IMR-90 (cell line): ENCODE results near the gene RFTN2. TPM values are rescaled to one million over a fixed set of nuclear protein-coding genes. Genes with fewer than 3 reads are reported as not detected.

ENCODE experiments used
- ATAC-seq: fragments of 200-7000 bp; cut with Tn5 transposase; 2 replicates; pipeline ENCODE4 v1.9.1; 2020; ENCODE audit warnings: low read depth, mild to moderate bottlenecking, moderate library complexity
- BruUV-seq: library from RNA; stranded (reverse); fragments of 400-500 nt; replicated peaks from 2 replicates; lab custom pipeline; 2021; lab: Mats Ljungman, UMichigan
- CTCF ChIA-PET: fragments of 300-600 bp; formaldehyde crosslinking; extraction: SDS; loops from one replicate; lab custom pipeline; 2021; ENCODE audit warnings: antibody characterized with exemption; lab: Yijun Ruan, JAX
- POLR2A ChIA-PET: fragments of 300-600 bp; sonication (Branson Sonifier 250); formaldehyde crosslinking; loops from one replicate; lab custom pipeline; 2022; ENCODE audit warnings: antibody characterized with exemption; ENCODE audit not compliant: unreplicated experiment; lab: Charles Lee
- DNase-seq: peaks from one replicate; pipeline ENCODE4 v3.0.0; 2013
- H2AFZ ChIP-seq: replicated peaks from 2 replicates; pipeline ENCODE3; 2013; ENCODE audit warnings: low read length, mild to moderate bottlenecking; ENCODE audit not compliant: poor library complexity
- H2AK5ac ChIP-seq: 2 replicates; pipeline ENCODE4 v1.6.1; 2013; ENCODE audit warnings: low read depth, low read length, inconsistent platforms
- H2AK9ac ChIP-seq: replicated peaks from 2 replicates; pipeline ENCODE3; 2013; ENCODE audit warnings: mild to moderate bottlenecking, low read depth, low read length, moderate library complexity; ENCODE audit not compliant: poor library complexity
- H2BK120ac ChIP-seq: 2 replicates; pipeline ENCODE4 v1.6.1; 2013; ENCODE audit warnings: low read depth, low read length, inconsistent platforms
- H2BK15ac ChIP-seq: 3 replicates; pipeline ENCODE4 v1.6.1; 2013; ENCODE audit warnings: low read depth, low read length, inconsistent platforms
- H2BK20ac ChIP-seq: 2 replicates; pipeline ENCODE4 v1.6.1; 2013; ENCODE audit warnings: low read depth, mild to moderate bottlenecking, inconsistent platforms, low read length, moderate library complexity
- H2BK5ac ChIP-seq: 2 replicates; pipeline ENCODE4 v1.6.1; 2013; ENCODE audit warnings: mild to moderate bottlenecking, low read depth, low read length, inconsistent platforms; ENCODE audit not compliant: poor library complexity, severe bottlenecking
- H3K14ac ChIP-seq: replicated peaks from 2 replicates; pipeline ENCODE4 v1.6.1; 2013; ENCODE audit warnings: low read depth, low read length, inconsistent platforms
- H3K18ac ChIP-seq: 2 replicates; pipeline ENCODE4 v1.6.1; 2013; ENCODE audit warnings: low read depth, low read length, control low read depth
- H3K23ac ChIP-seq: 2 replicates; pipeline ENCODE4 v1.6.1; 2013; ENCODE audit warnings: low read depth, low read length, inconsistent platforms
- H3K27ac ChIP-seq: 2 replicates; pipeline ENCODE4 v1.5.1; 2013; ENCODE audit warnings: mild to moderate bottlenecking, control low read depth, low read length; ENCODE audit not compliant: insufficient read depth
- H3K27me3 ChIP-seq: 2 replicates; pipeline ENCODE4 v1.6.1; 2013; ENCODE audit warnings: low read length; ENCODE audit not compliant: control insufficient read depth, insufficient read depth
- H3K36me3 ChIP-seq: 2 replicates; pipeline ENCODE4 v1.6.1; 2013; ENCODE audit warnings: low read length, mixed read lengths; ENCODE audit not compliant: control insufficient read depth, insufficient read depth
- H3K4ac ChIP-seq: 2 replicates; pipeline ENCODE4 v1.6.1; 2013; ENCODE audit warnings: low read depth, low read length, inconsistent platforms
- H3K4me1 ChIP-seq: 2 replicates; pipeline ENCODE4 v1.6.1; 2013; ENCODE audit warnings: low read length, mixed read lengths; ENCODE audit not compliant: control insufficient read depth, insufficient read depth
- H3K4me2 ChIP-seq: 2 replicates; pipeline ENCODE4 v1.6.1; 2013; ENCODE audit warnings: low read depth, mild to moderate bottlenecking, control low read depth, low read length, moderate library complexity
- H3K4me3 ChIP-seq: 2 replicates; pipeline ENCODE4 v1.5.1; 2013; ENCODE audit warnings: low read depth, mild to moderate bottlenecking, control low read depth, low read length, moderate library complexity; ENCODE audit not compliant: insufficient read depth
- H3K56ac ChIP-seq: 2 replicates; pipeline ENCODE4 v1.6.1; 2013; ENCODE audit warnings: low read length, inconsistent platforms; ENCODE audit not compliant: insufficient read depth; ENCODE audit errors: extremely low read depth
- H3K79me1 ChIP-seq, 2 experiments: 2 replicates each; pipeline ENCODE4 v1.6.1; 2013; ENCODE audit warnings: low read length in 2 of 2, inconsistent platforms in 1 of 2, low read depth in 1 of 2
- H3K9ac ChIP-seq: 2 replicates; pipeline ENCODE4 v1.6.1; 2013; ENCODE audit warnings: low read depth, low read length, control low read depth
- H3K9me1 ChIP-seq: 2 replicates; pipeline ENCODE4 v1.6.1; 2013; ENCODE audit warnings: low read length, inconsistent platforms; ENCODE audit not compliant: insufficient read depth
- H3K9me3 ChIP-seq: 2 replicates; pipeline ENCODE4 v1.6.1; 2013; ENCODE audit warnings: low read length; ENCODE audit not compliant: control insufficient read depth, insufficient read depth
- H4K20me1 ChIP-seq: 2 replicates; pipeline ENCODE4 v1.6.1; 2013; ENCODE audit warnings: low read length, inconsistent platforms; ENCODE audit not compliant: insufficient read depth
- H4K5ac ChIP-seq: 2 replicates; pipeline ENCODE4 v1.6.1; 2013; ENCODE audit warnings: mild to moderate bottlenecking, low read depth, low read length, control low read depth
- H4K8ac ChIP-seq, 2 experiments: 2 replicates each; pipeline ENCODE4 v1.6.1; 2013; ENCODE audit warnings: low read depth in 2 of 2, low read length in 2 of 2, control low read depth in 1 of 2, inconsistent platforms in 1 of 2
- H4K91ac ChIP-seq: 2 replicates; pipeline ENCODE4 v1.6.1; 2013; ENCODE audit warnings: low read depth, low read length, inconsistent platforms; ENCODE audit not compliant: insufficient read depth
- CEBPB ChIP-seq: IDR thresholded peaks from 2 replicates; pipeline ENCODE4 v1.6.1; 2012; ENCODE audit warnings: low read depth, low read length, improper control_type of control experiment
- MXI1 ChIP-seq: IDR thresholded peaks from 2 replicates; pipeline ENCODE4 v1.6.1; 2012; ENCODE audit warnings: low read depth, mild to moderate bottlenecking, low read length, moderate library complexity, borderline replicate concordance
- RAD21 ChIP-seq: IDR thresholded peaks from 2 replicates; pipeline ENCODE4 v1.6.1; 2012; ENCODE audit warnings: low read length, improper control_type of control experiment
- RCOR1 ChIP-seq: IDR thresholded peaks from 2 replicates; pipeline ENCODE4 v1.6.1; 2012; ENCODE audit warnings: mild to moderate bottlenecking, low read length, improper control_type of control experiment; ENCODE audit not compliant: insufficient replicate concordance
- SMC3 ChIP-seq: fragments of 150-350 bp; IDR thresholded peaks from 2 replicates; pipeline ENCODE4 v1.6.1; 2016; ENCODE audit warnings: low read depth, mild to moderate bottlenecking, antibody characterized with exemption, low read length, moderate library complexity
- WGBS, 2 experiments: methylation state at CpG; one replicate each; pipeline versions ENCODE4 v1.1.5 to v1.1.7; 2013; ENCODE audit warnings: missing lambda C conversion rate in 2 of 2; ENCODE audit not compliant: insufficient read length in 1 of 2; ENCODE audit errors: extremely low coverage in 2 of 2; 5-methylcytosine and 5-hydroxymethylcytosine counted together
- dilution Hi-C: fragments of 300-500 bp; cut with HindIII; formaldehyde crosslinking; loops from one replicate; pipeline ENCODE4 v1.14.3; 2018; ENCODE audit warnings: low sequenced_read_pairs; ENCODE audit not compliant: unreplicated experiment
- in situ Hi-C: fragments of 300-500 bp; cut with MboI; formaldehyde crosslinking; loops from 3 replicates; pipeline ENCODE4 v1.14.3; 2019; ENCODE audit warnings: low sequenced_read_pairs, inconsistent platforms, mixed read lengths
- intact Hi-C: fragments of 100-400 bp; cut with micrococcal nuclease; formaldehyde crosslinking; loops from 2 replicates; pipeline ENCODE4 v1.10.0; 2022
- polyA plus RNA-seq, 3 experiments: library from polyadenylated mRNA; depleted of rRNA; stranded (reverse); fragments of >200 nt; gene quantifications; 2 replicates each; pipeline ENCODE4 v1.2.3, GENCODE V29; 2012; ENCODE audit warnings: low replicate concordance in 1 of 3
- total RNA-seq: library from RNA; depleted of rRNA; stranded (reverse); fragments of >200 nt; gene quantifications from 2 replicates; pipeline ENCODE4 v1.2.3, GENCODE V29; 2012
- TF ChIP-seq, protein P1 (sequence below): conservative IDR thresholded peaks from 2 replicates; pipeline ENCODE4 v1.5.1; 2012; ENCODE audit warnings: mild to moderate bottlenecking, low read depth, low read length, improper control_type of control experiment
- TF ChIP-seq, protein P2 (sequence below): fragments of 150-350 bp; IDR thresholded peaks from 2 replicates; pipeline ENCODE4 v1.6.1; 2016; ENCODE audit warnings: low read depth, mild to moderate bottlenecking, low read length, moderate library complexity, borderline replicate concordance

RFTN2 gene
- total and polyA plus RNA-seq, 2 of the 4 experiments (the other 2 are of a cell fraction): 0.44 to 2.3 TPM

DNA sequence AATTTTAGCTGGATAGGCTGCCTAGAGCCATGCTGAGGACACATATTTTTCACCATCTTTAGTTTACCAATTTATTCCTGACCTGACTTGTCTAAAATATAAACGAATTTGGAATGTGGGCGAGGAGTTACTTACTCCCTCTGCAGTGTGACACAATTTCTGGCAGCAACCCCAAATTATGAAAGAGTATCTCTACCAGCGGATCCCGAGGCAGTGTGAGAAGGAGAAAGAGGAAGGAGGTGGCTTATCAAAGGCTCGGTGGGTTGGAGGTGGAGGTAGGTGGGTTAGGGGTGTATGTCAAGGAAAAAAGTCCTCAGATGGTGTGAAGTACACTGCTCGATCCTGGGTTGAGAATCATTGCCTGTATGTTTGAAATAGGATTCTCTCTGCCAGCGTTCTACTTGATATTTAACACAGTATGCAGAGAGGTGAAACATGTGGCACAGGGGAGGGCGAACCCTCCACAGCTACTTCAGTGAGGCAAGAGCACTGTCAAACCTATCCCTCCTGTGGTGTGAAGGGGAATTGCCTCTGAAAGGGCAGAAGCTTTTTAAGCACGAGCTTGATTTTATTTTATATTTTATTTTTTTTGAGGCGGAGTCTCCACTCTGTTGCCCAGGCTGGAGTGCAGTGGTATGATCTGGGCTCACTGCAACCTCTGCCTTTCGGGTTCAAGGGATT, 76.0 kb downstream of the RFTN2 start:
- H3K79me1 ChIP-seq: no peaks in the 10 kb centered on the region
- H3K27ac ChIP-seq: no peak overlapping the region
- H3K4me3 ChIP-seq: no peak overlapping the region
- no peak overlapping the region for H4K5ac ChIP-seq
- H3K9me1 ChIP-seq: no peaks in the 10 kb centered on the region
- intact Hi-C loops: no loop called here
- ATAC-seq (peak; percentile 86), DNase-seq (peak; percentile 56)
- H3K4me1 ChIP-seq: peaks cover 2% of the 10 kb centered on the region; the same call in 1 of the 2 replicates
- H3K4me2 ChIP-seq: no peak overlapping the region
- peak overlapping the region in 1 of 2 experiments; percentile 21; a peak in 1 of 4 replicates for H4K8ac ChIP-seq
- BruUV-seq: no TSS peak
- H2BK5ac ChIP-seq: no peak overlapping the region
- TF ChIP-seq MXI1: 0 out of 2 replicates have a peak, but pooled peaks have one; percentile 18
- TF ChIP-seq, protein P1, sequence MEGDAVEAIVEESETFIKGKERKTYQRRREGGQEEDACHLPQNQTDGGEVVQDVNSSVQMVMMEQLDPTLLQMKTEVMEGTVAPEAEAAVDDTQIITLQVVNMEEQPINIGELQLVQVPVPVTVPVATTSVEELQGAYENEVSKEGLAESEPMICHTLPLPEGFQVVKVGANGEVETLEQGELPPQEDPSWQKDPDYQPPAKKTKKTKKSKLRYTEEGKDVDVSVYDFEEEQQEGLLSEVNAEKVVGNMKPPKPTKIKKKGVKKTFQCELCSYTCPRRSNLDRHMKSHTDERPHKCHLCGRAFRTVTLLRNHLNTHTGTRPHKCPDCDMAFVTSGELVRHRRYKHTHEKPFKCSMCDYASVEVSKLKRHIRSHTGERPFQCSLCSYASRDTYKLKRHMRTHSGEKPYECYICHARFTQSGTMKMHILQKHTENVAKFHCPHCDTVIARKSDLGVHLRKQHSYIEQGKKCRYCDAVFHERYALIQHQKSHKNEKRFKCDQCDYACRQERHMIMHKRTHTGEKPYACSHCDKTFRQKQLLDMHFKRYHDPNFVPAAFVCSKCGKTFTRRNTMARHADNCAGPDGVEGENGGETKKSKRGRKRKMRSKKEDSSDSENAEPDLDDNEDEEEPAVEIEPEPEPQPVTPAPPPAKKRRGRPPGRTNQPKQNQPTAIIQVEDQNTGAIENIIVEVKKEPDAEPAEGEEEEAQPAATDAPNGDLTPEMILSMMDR: peak; percentile 40
- no peak for TF ChIP-seq CEBPB
- TF ChIP-seq RAD21: peak; percentile 28; the same call in 1 of the 2 replicates
- TF ChIP-seq, protein P2, sequence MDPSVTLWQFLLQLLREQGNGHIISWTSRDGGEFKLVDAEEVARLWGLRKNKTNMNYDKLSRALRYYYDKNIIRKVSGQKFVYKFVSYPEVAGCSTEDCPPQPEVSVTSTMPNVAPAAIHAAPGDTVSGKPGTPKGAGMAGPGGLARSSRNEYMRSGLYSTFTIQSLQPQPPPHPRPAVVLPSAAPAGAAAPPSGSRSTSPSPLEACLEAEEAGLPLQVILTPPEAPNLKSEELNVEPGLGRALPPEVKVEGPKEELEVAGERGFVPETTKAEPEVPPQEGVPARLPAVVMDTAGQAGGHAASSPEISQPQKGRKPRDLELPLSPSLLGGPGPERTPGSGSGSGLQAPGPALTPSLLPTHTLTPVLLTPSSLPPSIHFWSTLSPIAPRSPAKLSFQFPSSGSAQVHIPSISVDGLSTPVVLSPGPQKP: no peak
- no peak for TF ChIP-seq RCOR1
- peak; percentile 42; the same call in 1 of the 2 replicates for TF ChIP-seq SMC3
- no peaks in the 10 kb centered on the region for H3K27me3 ChIP-seq
- no peak overlapping the region for H2AK5ac ChIP-seq
- H2AK9ac ChIP-seq: peak overlapping the region; percentile 15
- no peaks in the 10 kb centered on the region for H3K9me3 ChIP-seq
- no CpG with 5 or more reads among the region's 11 CpGs for WGBS, 2 experiments
- CTCF ChIA-PET: interaction anchor here (1.1 to 1.2 kb wide), 5 partner anchors 13 to 1696 kb away, joined by 3 to 5 read pairs (median 3); no protein-coding TSS in a partner anchor
- no peak overlapping the region for H2BK20ac ChIP-seq
- 0 out of 2 replicates have a peak overlapping the region, but pooled peaks have one; percentile 2 for H3K14ac ChIP-seq
- no peak overlapping the region for H3K18ac ChIP-seq
- H4K20me1 ChIP-seq: no peaks in the 10 kb centered on the region
- no peak overlapping the region for H3K56ac ChIP-seq
- in situ Hi-C loops: no loop called here
- no peak overlapping the region for H3K23ac ChIP-seq
- no peak overlapping the region for H4K91ac ChIP-seq
- H2BK120ac ChIP-seq: no peak overlapping the region
- POLR2A ChIA-PET: no interaction called here
- H3K9ac ChIP-seq: no peak overlapping the region
- dilution Hi-C loops: no loop called here
- no peaks in the 10 kb centered on the region for H3K36me3 ChIP-seq
- H2AFZ ChIP-seq: peak overlapping the region; percentile 56
- H3K4ac ChIP-seq: peak overlapping the region; percentile 67; the same call in 1 of the 2 replicates
- no peak overlapping the region for H2BK15ac ChIP-seq
